PC-3 (cell line): ENCODE data around the gene TUFM. TPM values are rescaled to one million over a fixed set of nuclear protein-coding genes. Genes with fewer than 3 reads are reported as not detected.

Experiments
- ATAC-seq: fragments of 200-7000 bp; cut with Tn5 transposase; 2 replicates; pipeline ENCODE4 v1.9.1; 2020; ENCODE audit warnings: mild to moderate bottlenecking, moderate library complexity
- BruUV-seq: library from RNA; stranded (reverse); fragments of 400-500 nt; replicated peaks from 2 replicates; lab custom pipeline; 2021; lab: Mats Ljungman, UMichigan
- CTCF ChIA-PET: fragments of 300-600 bp; sonication (Branson Sonifier 250); formaldehyde crosslinking; loops from one replicate; lab custom pipeline; 2022; ENCODE audit warnings: antibody characterized with exemption; lab: Charles Lee
- POLR2A ChIA-PET: fragments of 300-600 bp; sonication (Branson Sonifier 250); formaldehyde crosslinking; loops from one replicate; lab custom pipeline; 2022; ENCODE audit warnings: antibody characterized with exemption; ENCODE audit not compliant: unreplicated experiment; lab: Charles Lee
- DNase-seq: peaks from one replicate; pipeline ENCODE4 v3.0.0-alpha.2; 2015
- H2AFZ ChIP-seq: fragments of 300-600 bp; sonication (generic); 2 replicates; pipeline ENCODE4 v1.6.0; 2016; ENCODE audit warnings: antibody characterized with exemption, low read length
- H3F3A ChIP-seq: fragments of 300-600 bp; sonication (generic); one replicate; pipeline ENCODE4 v1.6.0; 2017; ENCODE audit warnings: antibody characterized with exemption, low read length, control low read depth, mild to moderate bottlenecking; ENCODE audit not compliant: unreplicated experiment
- H3K27ac ChIP-seq: fragments of 300-600 bp; sonication (generic); 2 replicates; pipeline ENCODE4 v1.5.1; 2016; ENCODE audit warnings: mild to moderate bottlenecking, low read length
- H3K27me3 ChIP-seq: fragments of 300-600 bp; sonication (generic); 2 replicates; pipeline ENCODE4 v1.6.1; 2016; ENCODE audit warnings: low read length, mixed read lengths
- H3K36me3 ChIP-seq: fragments of 300-600 bp; sonication (generic); 2 replicates; pipeline ENCODE4 v1.6.1; 2016; ENCODE audit warnings: low read depth, mixed run types, low read length, mixed read lengths
- H3K4me1 ChIP-seq: fragments of 300-600 bp; sonication (generic); 2 replicates; pipeline ENCODE4 v1.5.1; 2016; ENCODE audit warnings: low read length; ENCODE audit not compliant: insufficient read depth
- H3K4me2 ChIP-seq: fragments of 300-600 bp; sonication (generic); 2 replicates; pipeline ENCODE4 v1.6.0; 2016; ENCODE audit warnings: low read length
- H3K4me3 ChIP-seq: fragments of 300-600 bp; sonication (generic); 2 replicates; pipeline ENCODE4 v1.5.1; 2016; ENCODE audit warnings: mild to moderate bottlenecking, low read length, mixed read lengths
- H3K79me2 ChIP-seq: fragments of 300-600 bp; sonication (generic); 2 replicates; pipeline ENCODE4 v1.6.1; 2017; ENCODE audit warnings: low read length, mixed read lengths
- H3K9ac ChIP-seq: fragments of 300-600 bp; sonication (generic); 2 replicates; pipeline ENCODE4 v1.6.0; 2016; ENCODE audit warnings: mild to moderate bottlenecking, low read length
- H3K9me2 ChIP-seq: fragments of 300-600 bp; sonication (generic); replicated peaks from 2 replicates; pipeline ENCODE4 v1.6.1; 2016; ENCODE audit warnings: mixed run types, low read length, mixed read lengths
- H3K9me3 ChIP-seq: fragments of 300-600 bp; sonication (generic); 2 replicates; pipeline ENCODE4 v1.6.1; 2016; ENCODE audit warnings: low read length, mixed read lengths
- H4K20me1 ChIP-seq: fragments of 300-600 bp; sonication (generic); 2 replicates; pipeline ENCODE4 v1.6.1; 2016; ENCODE audit warnings: low read length, mixed read lengths
- CTCF ChIP-seq: fragments of 300-600 bp; sonication (generic); conservative IDR thresholded peaks from 2 replicates; pipeline ENCODE4 v1.5.1; 2017; ENCODE audit warnings: antibody characterized with exemption, low read depth, mild to moderate bottlenecking, low read length
- EZH2 ChIP-seq: fragments of 300-600 bp; sonication (generic); IDR thresholded peaks from one replicate; pipeline ENCODE4 v1.6.1; 2017; ENCODE audit warnings: antibody characterized with exemption, mild to moderate bottlenecking, low read length; ENCODE audit not compliant: unreplicated experiment
- EZH2phosphoT487 ChIP-seq: fragments of 300-600 bp; sonication (generic); IDR thresholded peaks from 2 replicates; pipeline ENCODE4 v1.6.1; 2018; ENCODE audit warnings: mild to moderate bottlenecking, antibody characterized with exemption, low read length, borderline replicate concordance
- intact Hi-C: fragments of 100-400 bp; cut with micrococcal nuclease; formaldehyde crosslinking; loops from 2 replicates; pipeline ENCODE4 v1.9.0; 2023
- total RNA-seq: library from RNA; depleted of rRNA; stranded (reverse); fragments of >200 nt; gene quantifications from 2 replicates; pipeline ENCODE4 v1.2.3, GENCODE V29; 2014

Gene TUFM
- total RNA-seq, 1 experiment from 2014 or later = 185 TPM

DNA sequence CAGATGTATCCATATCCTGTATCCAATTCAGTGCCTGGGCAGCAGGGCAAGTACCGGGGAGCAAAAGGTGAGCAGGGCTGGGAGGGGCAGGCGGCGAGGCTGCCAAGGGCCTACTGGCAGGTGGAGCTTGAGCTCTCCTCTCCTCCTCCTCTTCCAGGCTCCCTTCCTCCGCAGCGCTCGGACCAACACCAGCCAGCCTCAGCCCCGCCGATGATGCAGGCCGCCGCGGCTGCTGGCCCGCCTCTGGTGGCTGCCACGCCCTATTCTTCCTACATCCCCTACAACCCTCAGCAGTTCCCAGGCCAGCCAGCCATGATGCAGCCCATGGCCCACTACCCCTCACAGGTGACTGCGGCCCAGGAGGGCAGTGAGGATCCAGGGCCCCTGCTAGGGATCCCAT lies 11.8 kb downstream of the TUFM start:
- H3K27me3 ChIP-seq = no peaks in the 10 kb centered on the region
- H3K9me2 ChIP-seq = no peaks in the 10 kb centered on the region
- no peaks in the 10 kb centered on the region for H3K4me1 ChIP-seq
- CTCF ChIA-PET = no interaction called here
- H3K9me3 ChIP-seq = no peaks in the 10 kb centered on the region
- no peak overlapping the region for H3K4me3 ChIP-seq
- no peak overlapping the region for H3K9ac ChIP-seq
- intact Hi-C loops = no loop called here
- POLR2A ChIA-PET = no interaction called here
- no peak for DNase-seq
- no peak overlapping the region for H2AFZ ChIP-seq
- no peak for ATAC-seq
- H3K4me2 ChIP-seq = no peak overlapping the region
- no peak for TF ChIP-seq CTCF
- no peak for TF ChIP-seq EZH2
- TF ChIP-seq EZH2phosphoT487 = no peak
- no peaks in the 10 kb centered on the region for H4K20me1 ChIP-seq
- peaks cover 46% of the 10 kb centered on the region for H3K36me3 ChIP-seq
- BruUV-seq = no TSS peak
- no peak overlapping the region for H3K27ac ChIP-seq
- no peaks in the 10 kb centered on the region for H3K79me2 ChIP-seq
- no peaks in the 10 kb centered on the region for H3F3A ChIP-seq

DNA sequence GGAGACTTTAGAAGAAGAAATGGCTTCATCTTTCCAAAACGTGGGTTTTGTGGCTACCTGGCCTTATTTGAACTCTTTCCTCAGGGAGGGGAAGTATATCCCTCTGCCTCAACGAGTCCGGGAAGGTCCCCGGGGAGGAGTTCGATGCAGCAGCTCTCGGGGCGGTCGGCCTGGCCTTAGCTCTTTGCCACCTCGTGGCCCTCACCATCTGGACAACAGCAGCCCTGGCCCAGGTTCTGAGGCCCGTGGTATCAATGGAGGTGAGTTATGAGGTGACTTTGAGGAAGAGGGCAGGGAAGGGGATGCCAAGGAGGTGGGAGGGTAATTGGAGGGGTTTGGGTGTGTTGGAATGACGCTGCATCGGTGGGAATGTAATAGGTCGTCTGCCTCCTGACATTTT lies 15.6 kb downstream of the TUFM start:
- peaks cover 27% of the 10 kb centered on the region for H3K79me2 ChIP-seq
- no peak overlapping the region for H3K4me3 ChIP-seq
- no peak overlapping the region for H3K9ac ChIP-seq
- no TSS peak for BruUV-seq
- DNase-seq (no peak), ATAC-seq (no peak)
- no peak for TF ChIP-seq EZH2phosphoT487
- no peak for TF ChIP-seq CTCF
- TF ChIP-seq EZH2 = no peak
- H4K20me1 ChIP-seq = peaks cover 15% of the 10 kb centered on the region
- peaks cover 74% of the 10 kb centered on the region for H3K36me3 ChIP-seq
- H2AFZ ChIP-seq = no peak overlapping the region
- H3K4me1 ChIP-seq = peaks cover 9% of the 10 kb centered on the region
- no peak overlapping the region for H3K4me2 ChIP-seq
- H3K27me3 ChIP-seq = no peaks in the 10 kb centered on the region
- ChIA-PET CTCF (no interaction called here), POLR2A (no interaction called here)
- H3F3A ChIP-seq = no peaks in the 10 kb centered on the region
- intact Hi-C loops = no loop called here
- H3K27ac ChIP-seq = no peak overlapping the region
- H3K9me3 ChIP-seq = no peaks in the 10 kb centered on the region
- no peaks in the 10 kb centered on the region for H3K9me2 ChIP-seq

DNA sequence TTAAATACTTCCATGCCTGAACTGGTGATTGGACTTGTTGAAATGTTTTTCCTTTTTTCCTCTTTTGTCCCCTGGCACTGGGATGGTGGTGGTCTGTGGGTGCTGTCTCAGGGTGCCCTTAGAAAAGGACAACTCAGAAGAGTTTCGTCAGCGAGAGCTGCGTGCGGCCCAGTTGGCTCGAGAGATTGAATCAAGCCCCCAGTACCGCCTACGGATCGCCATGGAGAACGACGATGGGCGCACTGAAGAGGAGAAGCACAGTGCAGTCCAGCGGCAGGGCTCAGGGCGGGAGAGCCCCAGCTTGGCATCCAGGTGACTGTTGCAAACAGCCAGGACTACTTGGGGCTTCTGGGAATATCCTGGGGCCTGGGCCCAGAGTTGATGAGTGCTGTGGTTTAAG lies 16.4 kb downstream of the TUFM start:
- CTCF ChIA-PET = no interaction called here
- H3K4me2 ChIP-seq = no peak overlapping the region

More for the DNA sequence above, 16.4 kb downstream of the TUFM start:
- Histone ChIP-seq H3F3A (no peaks in the 10 kb centered on the region), H3K4me3 (no peak overlapping the region), H4K20me1 (peaks cover 23% of the 10 kb centered on the region), H3K4me1 (peaks cover 17% of the 10 kb centered on the region), H3K27ac (no peak overlapping the region), H3K9me2 (no peaks in the 10 kb centered on the region), H3K27me3 (no peaks in the 10 kb centered on the region), H3K79me2 (peaks cover 35% of the 10 kb centered on the region), H2AFZ (no peak overlapping the region), H3K9ac (no peak overlapping the region), H3K36me3 (peaks cover 76% of the 10 kb centered on the region), H3K9me3 (no peaks in the 10 kb centered on the region)
- TF ChIP-seq EZH2 (no peak), EZH2phosphoT487 (no peak), CTCF (no peak)
- DNase-seq (no peak), ATAC-seq (no peak)
- BruUV-seq = no TSS peak
- POLR2A ChIA-PET = no interaction called here
- intact Hi-C loops = no loop called here
